ENCODE measurements around the gene ICE2. TPM values are rescaled to one million over a fixed set of nuclear protein-coding genes. Genes with fewer than 3 reads are reported as not detected.

The ICE2 gene
- total RNA-seq, 1 donor = 26.4 TPM

DNA sequence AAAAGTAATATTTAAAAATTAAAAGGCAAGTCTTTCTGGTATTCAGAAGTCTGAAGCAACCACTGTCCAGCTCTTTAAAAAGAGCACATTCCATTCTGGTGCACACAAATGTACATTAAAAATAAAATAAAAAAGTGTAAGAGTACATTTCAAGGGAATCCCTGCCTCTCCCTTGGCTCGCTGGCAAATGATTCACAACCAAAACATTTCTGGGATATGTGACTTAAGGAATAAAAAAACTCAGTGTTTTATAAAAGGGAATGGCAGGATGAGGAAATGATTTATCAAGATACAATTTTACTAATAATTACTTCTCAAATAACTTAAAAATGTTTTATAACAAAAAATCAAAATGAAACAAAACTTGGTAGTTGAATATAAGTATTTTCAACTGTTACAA lies 57.4 kb downstream of the ICE2 start:
- Histone ChIP-seq H3K4me2 (ENCODE audit: insufficient read depth, low read length) (peak overlapping the region; percentile 39), H3K36me3 (ENCODE audit: insufficient read depth, low read length) (no peaks in the 10 kb centered on the region), H3K4me3 (ENCODE audit: insufficient read depth, low read length) (no peak overlapping the region), H3K79me2 (ENCODE audit: insufficient read depth, low read length) (peaks cover 10% of the 10 kb centered on the region), H3K27me3 (ENCODE audit: insufficient read depth, low read length) (no peaks in the 10 kb centered on the region), H3K27ac (ENCODE audit: low read depth, low read length) (peak overlapping the region; percentile 86), H3K9me3 (ENCODE audit: low read depth, low read length) (no peaks in the 10 kb centered on the region), H3K4me1 (ENCODE audit: insufficient read depth, low read length) (peaks cover 50% of the 10 kb centered on the region), H4K20me1 (ENCODE audit: insufficient read depth, low read length) (no peaks in the 10 kb centered on the region), H2AFZ (ENCODE audit: low read length) (no peak overlapping the region)
- TF ChIP-seq, protein P1, sequence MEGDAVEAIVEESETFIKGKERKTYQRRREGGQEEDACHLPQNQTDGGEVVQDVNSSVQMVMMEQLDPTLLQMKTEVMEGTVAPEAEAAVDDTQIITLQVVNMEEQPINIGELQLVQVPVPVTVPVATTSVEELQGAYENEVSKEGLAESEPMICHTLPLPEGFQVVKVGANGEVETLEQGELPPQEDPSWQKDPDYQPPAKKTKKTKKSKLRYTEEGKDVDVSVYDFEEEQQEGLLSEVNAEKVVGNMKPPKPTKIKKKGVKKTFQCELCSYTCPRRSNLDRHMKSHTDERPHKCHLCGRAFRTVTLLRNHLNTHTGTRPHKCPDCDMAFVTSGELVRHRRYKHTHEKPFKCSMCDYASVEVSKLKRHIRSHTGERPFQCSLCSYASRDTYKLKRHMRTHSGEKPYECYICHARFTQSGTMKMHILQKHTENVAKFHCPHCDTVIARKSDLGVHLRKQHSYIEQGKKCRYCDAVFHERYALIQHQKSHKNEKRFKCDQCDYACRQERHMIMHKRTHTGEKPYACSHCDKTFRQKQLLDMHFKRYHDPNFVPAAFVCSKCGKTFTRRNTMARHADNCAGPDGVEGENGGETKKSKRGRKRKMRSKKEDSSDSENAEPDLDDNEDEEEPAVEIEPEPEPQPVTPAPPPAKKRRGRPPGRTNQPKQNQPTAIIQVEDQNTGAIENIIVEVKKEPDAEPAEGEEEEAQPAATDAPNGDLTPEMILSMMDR (IDR thresholded peaks at IDR 0.05; ENCODE audit: extremely low read depth, low read depth, low read length) = no peak
- no peak for DNase-seq (ENCODE audit: insufficient read length, low spot score, missing footprints)

DNA sequence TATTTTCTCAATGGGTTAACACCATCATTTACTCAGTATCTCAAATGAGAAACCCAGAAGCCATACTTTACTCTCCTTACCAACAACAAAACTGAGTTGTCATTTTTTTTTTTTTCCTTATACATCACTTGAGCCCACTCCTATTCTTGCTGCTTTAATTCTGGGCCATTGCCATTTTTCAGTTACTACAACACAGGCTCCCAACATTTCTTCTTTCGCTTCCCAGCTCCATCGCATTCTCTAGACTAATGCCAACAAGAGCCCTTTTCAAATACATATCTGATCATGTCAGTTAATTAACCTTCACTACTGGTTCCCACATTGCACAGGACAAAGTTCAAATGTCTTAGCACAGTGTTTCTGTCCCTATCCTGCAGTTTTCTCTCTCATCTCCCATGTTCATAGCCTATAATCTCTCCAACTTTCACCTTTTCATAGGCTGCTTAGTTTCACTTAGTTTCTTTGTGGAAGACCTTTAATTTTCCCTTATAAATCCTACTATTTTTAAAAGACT lies 58.7 kb downstream of the ICE2 start:
- H3K4me1 ChIP-seq (ENCODE audit: insufficient read depth, low read length) = peaks cover 50% of the 10 kb centered on the region
- no peak for DNase-seq (ENCODE audit: insufficient read length, low spot score, missing footprints)
- no peaks in the 10 kb centered on the region for H4K20me1 ChIP-seq (ENCODE audit: insufficient read depth, low read length)
- H2AFZ ChIP-seq (ENCODE audit: low read length) = no peak overlapping the region
- no peaks in the 10 kb centered on the region for H3K27me3 ChIP-seq (ENCODE audit: insufficient read depth, low read length)
- TF ChIP-seq, protein P1 (IDR thresholded peaks at IDR 0.05; ENCODE audit: extremely low read depth, low read depth, low read length) = no peak
- peaks cover 6% of the 10 kb centered on the region for H3K79me2 ChIP-seq (ENCODE audit: insufficient read depth, low read length)
- no peaks in the 10 kb centered on the region for H3K36me3 ChIP-seq (ENCODE audit: insufficient read depth, low read length)
- H3K4me2 ChIP-seq (ENCODE audit: insufficient read depth, low read length) = no peak overlapping the region
- no peaks in the 10 kb centered on the region for H3K9me3 ChIP-seq (ENCODE audit: low read depth, low read length)
- no peak overlapping the region for H3K4me3 ChIP-seq (ENCODE audit: insufficient read depth, low read length)
- no peak overlapping the region for H3K27ac ChIP-seq (ENCODE audit: low read depth, low read length)

DNA sequence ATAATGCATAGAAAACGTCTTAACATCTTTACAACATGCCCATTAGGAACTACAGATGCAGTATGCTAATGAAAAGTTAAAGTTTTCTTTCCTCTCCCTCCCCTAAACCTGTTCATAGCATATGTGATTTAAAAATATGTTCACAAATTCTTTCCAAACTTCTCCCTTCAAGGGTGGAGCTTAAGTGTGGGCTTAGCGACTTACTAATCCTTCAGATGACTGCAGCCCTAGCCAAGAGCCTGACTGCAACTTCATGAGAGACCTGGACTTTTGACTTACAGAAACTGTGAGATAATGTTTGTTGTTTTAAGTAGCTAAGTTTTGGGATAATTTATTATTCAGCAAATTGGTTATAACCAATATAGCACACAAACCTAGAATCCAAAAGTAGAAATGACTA lies 59.2 kb downstream of the ICE2 start:
- Histone ChIP-seq H4K20me1 (ENCODE audit: insufficient read depth, low read length) (no peaks in the 10 kb centered on the region), H3K4me2 (ENCODE audit: insufficient read depth, low read length) (peak overlapping the region; percentile 6), H2AFZ (ENCODE audit: low read length) (no peak overlapping the region), H3K4me1 (ENCODE audit: insufficient read depth, low read length) (peaks cover 50% of the 10 kb centered on the region), H3K27me3 (ENCODE audit: insufficient read depth, low read length) (no peaks in the 10 kb centered on the region), H3K27ac (ENCODE audit: low read depth, low read length) (no peak overlapping the region), H3K9me3 (ENCODE audit: low read depth, low read length) (no peaks in the 10 kb centered on the region), H3K79me2 (ENCODE audit: insufficient read depth, low read length) (peaks cover 6% of the 10 kb centered on the region), H3K4me3 (ENCODE audit: insufficient read depth, low read length) (no peak overlapping the region), H3K36me3 (ENCODE audit: insufficient read depth, low read length) (no peaks in the 10 kb centered on the region)
- no peak for DNase-seq (ENCODE audit: insufficient read length, low spot score, missing footprints)
- TF ChIP-seq, protein P1 (IDR thresholded peaks at IDR 0.05; ENCODE audit: extremely low read depth, low read depth, low read length) = no peak

DNA sequence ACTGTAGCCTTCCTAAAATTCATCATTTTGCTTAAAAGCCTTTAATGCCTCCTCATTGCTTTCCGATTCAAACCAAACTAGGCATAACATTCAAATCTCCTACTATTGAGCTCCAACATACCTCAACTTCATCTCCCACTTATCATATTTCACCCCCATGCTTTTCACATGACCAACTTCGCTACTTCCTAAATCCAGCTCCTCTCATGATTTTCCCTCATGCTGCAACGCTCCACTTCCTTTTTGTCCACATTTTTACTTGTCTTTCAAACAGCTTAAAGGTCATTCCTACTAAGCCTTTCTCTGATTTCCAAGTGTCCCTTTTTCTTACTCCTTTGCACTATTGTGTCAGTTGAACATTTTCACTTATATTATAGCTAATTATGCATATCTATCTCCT lies 60.8 kb downstream of the ICE2 start:
- Histone ChIP-seq H3K9me3 (ENCODE audit: low read depth, low read length) (no peaks in the 10 kb centered on the region), H3K4me1 (ENCODE audit: insufficient read depth, low read length) (peaks cover 52% of the 10 kb centered on the region), H4K20me1 (ENCODE audit: insufficient read depth, low read length) (no peaks in the 10 kb centered on the region), H2AFZ (ENCODE audit: low read length) (no peak overlapping the region), H3K36me3 (ENCODE audit: insufficient read depth, low read length) (no peaks in the 10 kb centered on the region), H3K27me3 (ENCODE audit: insufficient read depth, low read length) (no peaks in the 10 kb centered on the region), H3K4me2 (ENCODE audit: insufficient read depth, low read length) (no peak overlapping the region), H3K4me3 (ENCODE audit: insufficient read depth, low read length) (no peak overlapping the region), H3K27ac (ENCODE audit: low read depth, low read length) (no peak overlapping the region), H3K79me2 (ENCODE audit: insufficient read depth, low read length) (peaks cover 2% of the 10 kb centered on the region)
- no peak for DNase-seq (ENCODE audit: insufficient read length, low spot score, missing footprints)
- TF ChIP-seq, protein P1 (IDR thresholded peaks at IDR 0.05; ENCODE audit: extremely low read depth, low read depth, low read length) = no peak

Measured in osteoblast (primary cell).